SH-SY5Y (cell line): ENCODE data around the gene PRKACB.

Source experiments
- GATA2 ChIP-seq: IDR thresholded peaks from 2 replicates; pipeline ENCODE4 v1.6.1; 2011; ENCODE audit warnings: mild to moderate bottlenecking, low read depth, low read length
- GATA3 ChIP-seq: IDR thresholded peaks from 2 replicates; pipeline ENCODE4 v1.6.1; 2011; ENCODE audit warnings: low read depth, mild to moderate bottlenecking, low read length, moderate library complexity

DNA sequence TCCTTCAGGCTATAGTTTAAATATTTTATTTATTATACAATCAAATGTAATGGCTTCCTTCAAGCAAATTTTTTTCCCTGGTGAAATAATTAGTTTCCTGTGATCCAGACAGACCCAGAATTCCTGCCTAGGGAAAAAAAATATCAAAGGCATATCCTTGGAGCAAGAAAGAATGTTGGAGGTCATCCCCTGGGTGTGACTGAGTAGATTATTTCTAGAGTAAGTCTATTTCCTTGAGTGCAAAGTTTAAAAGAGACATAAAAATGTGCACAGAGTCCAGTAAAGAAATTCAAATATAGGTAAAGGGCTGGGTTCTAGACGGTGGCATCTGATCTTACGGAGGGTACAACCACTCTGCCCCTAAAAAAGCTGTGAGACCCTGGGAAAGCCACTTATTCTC is 125.2 kb downstream of the PRKACB start:
- TF ChIP-seq GATA2 (no peak), GATA3 (no peak)
